ENCODE data around the gene ACTL9. TPM values are rescaled to one million over a fixed set of nuclear protein-coding genes. Genes with fewer than 3 reads are reported as not detected.

Gene ACTL9, protein sequence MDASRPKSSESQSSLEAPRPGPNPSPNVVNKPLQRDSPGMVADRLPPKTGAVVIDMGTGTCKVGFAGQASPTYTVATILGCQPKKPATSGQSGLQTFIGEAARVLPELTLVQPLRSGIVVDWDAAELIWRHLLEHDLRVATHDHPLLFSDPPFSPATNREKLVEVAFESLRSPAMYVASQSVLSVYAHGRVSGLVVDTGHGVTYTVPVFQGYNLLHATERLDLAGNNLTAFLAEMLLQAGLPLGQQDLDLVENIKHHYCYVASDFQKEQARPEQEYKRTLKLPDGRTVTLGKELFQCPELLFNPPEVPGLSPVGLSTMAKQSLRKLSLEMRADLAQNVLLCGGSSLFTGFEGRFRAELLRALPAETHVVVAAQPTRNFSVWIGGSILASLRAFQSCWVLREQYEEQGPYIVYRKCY
- total RNA-seq = not detected in 2 replicates

DNA sequence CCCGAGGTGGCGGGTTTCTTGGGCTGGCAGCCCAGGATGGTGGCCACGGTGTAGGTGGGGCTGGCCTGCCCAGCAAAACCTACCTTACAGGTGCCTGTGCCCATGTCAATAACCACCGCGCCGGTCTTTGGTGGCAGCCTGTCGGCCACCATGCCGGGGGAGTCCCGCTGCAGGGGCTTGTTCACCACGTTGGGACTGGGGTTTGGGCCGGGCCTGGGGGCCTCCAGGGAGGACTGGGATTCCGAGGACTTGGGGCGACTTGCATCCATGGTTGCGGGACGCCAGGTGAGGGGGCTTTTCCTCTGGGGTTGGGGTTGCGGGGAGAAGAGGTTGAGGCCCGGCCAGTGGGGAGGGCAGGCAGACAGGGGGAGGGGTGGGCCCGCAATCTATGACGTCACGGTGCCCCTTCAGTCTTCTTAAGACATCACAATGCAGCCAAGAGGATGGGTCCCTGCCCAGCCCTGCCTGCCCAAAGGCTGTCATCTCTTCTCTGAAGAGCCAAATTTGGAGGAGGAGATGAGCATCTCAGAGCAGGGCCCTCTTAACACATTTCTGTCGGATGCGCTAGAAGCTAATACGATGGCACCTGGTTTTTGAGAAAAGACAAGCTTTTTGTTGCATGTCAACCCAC lies at the start of gene ACTL9:
Gene ACTL9 (minus strand): TSS at position 363 of the 631 bp plus-strand sequence. CDS start 94 bp downstream, at position 269.

GRCh38 chr19:8721334-8721733 lies 22.7 kb upstream of the ACTL9 start, which contains the start of gene OR2Z1:
Gene OR2Z1, plus strand, starts transcription at chr19:8721634. Its CDS starts 9,395 bp downstream, at chr19:8731029.

Other genes starting within 250 kb of the ACTL9 start
- gene PRAM1, start 196.2 kb downstream of the ACTL9 start, total RNA-seq = 0.14 TPM in 1 of 2 replicates, not detected in the other
- gene ZNF414, start 184.6 kb downstream of the ACTL9 start, total RNA-seq = 0.68 and 5.3 TPM in 2 replicates
- gene MYO1F, start 121.4 kb downstream of the ACTL9 start, total RNA-seq = not detected in 2 replicates
- gene ADAMTS10, start 88.1 kb downstream of the ACTL9 start, total RNA-seq = 0.36 TPM in 1 of 2 replicates, not detected in the other
- gene NFILZ, start 68.2 kb downstream of the ACTL9 start, total RNA-seq = not detected in 2 replicates
- not detected in 2 replicates for gene OR2Z1, start 22.8 kb upstream of the ACTL9 start, total RNA-seq
- 37.7 and 58.8 TPM in 2 replicates for gene ZNF558, start 133.5 kb upstream of the ACTL9 start, total RNA-seq
- gene MBD3L1, start 133.6 kb upstream of the ACTL9 start, total RNA-seq = not detected in 2 replicates

Data from nasal cavity respiratory epithelium epithelial cell of viscerocranial mucosa (primary cell).